ENCODE results near the gene ATP5F1C.
"Not testable (repeated sequence)": the region's sequence is repeated elsewhere in the genome, so short reads cannot be mapped to it uniquely, and the experiment has no call there.

ATP5F1C gene

GRCh38 chr10:7787857-7788638 lies at the start of gene ATP5F1C, which contains the start of gene KIN:
Gene ATP5F1C, plus strand, starts transcription at chr10:7788177. Its CDS starts 31 bp downstream, at chr10:7788208.
Gene KIN, minus strand, starts transcription at chr10:7787993. Its CDS starts 60 bp downstream, at chr10:7787933.
- peak; percentile 98 for DNase-seq (ENCODE audit: low spot score)

DNA sequence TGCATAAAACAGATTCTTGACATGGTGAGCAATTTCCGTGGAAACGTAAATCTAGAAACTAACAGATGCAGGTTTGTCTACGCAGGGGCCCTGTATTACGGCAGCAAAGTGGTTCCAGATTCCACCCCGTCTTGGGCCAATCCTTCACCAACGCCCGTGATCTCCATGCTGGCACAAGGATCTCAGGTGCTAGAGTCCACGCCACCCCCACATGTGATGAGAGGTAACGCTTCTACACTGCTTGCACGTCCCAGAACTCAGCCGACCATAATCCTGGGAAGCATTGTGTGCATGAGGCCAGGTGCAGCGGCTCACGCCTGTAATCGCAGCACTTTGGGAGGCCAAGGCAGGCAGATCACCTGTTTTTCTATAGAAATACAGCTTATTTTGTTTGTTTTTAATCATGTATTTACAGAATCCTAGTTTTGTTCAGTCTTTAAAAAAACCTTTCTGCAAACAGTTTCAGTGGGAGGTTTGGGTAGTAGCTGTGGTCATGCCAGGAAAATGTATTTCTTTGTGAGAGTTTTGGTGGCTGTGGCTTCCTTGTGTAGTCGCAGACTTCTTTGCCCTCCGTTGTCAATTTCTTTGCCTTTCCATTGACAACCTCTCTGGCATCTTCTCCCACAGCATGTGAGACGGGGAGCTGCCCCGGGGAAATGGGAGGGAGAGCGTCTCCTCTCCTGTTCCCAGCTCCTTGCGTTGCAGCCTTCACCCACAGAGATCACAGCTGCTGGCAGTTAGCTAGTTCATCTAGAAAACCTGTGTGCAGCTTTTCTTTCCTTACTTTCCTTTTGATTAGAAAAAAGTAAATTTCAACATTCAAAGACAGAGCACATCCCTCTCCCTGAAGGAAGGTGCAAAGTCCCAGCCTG lies 49.2 kb upstream of the ATP5F1C start:
- no peak for DNase-seq (ENCODE audit: low spot score)

- DNase-seq (ENCODE audit: low spot score) = no peak
These were observed 43.7 kb upstream of the ATP5F1C start for GRCh38 chr10:7744307-7744706.

DNA sequence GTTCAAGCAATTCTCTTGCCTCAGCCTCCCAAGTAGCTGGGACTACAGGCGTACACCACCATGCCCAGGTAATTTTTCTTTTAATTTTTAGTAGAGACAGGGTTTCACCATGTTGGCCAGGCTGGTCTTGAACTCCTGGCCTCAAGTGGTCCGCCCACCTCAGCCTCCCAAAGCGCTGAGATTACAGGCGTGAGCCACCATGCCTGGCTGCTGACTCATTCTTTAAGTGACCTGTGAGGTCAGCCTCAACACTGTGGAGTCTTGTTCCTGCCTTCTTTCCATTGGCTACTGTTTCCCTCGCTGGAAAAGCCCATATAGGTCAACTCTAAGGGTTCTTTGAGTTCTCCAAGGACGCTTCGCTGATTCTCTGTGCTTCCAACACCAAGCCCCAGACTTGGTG lies 39.3 kb upstream of the ATP5F1C start:
- DNase-seq (ENCODE audit: low spot score) = not testable (repeated sequence)

DNA sequence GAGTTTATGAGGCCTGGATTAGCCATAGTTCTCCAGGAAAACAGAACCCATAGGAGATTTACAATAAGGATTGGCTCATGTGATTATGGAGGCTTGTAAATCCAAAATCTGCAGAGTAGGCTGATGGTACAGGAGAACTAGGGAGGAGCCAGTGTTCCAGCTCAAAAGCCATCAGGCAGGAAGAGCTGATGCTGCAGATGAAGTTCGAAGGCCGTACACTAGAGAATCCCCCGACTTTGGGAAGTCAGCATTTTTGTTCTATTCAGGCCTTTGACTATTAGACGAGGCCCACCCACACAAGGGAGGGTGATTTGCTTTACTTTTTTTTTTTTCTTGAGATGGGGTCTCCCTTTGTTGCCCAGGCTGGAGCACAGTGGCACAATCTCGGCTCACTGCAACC lies 37.8 kb upstream of the ATP5F1C start:
- DNase-seq (ENCODE audit: low spot score) = no peak

DNA sequence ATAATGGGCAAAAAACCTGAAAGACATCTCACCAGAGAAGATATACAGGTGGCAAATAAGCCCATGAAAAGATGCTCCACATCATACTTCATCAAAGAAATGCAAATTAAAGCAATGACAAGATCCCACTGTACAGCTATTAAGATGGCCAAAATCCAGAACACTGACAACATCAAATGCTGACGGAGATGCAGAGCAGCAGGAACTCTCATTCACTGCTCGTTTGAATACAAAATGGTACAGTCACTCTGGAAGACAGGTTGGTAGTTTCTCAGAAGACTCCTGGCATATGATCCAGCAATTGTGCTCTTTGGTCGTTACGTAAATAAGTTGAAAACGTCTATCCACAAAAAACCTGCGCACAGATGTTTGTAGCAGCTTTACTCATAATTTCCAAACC lies 35.7 kb upstream of the ATP5F1C start:
- DNase-seq (ENCODE audit: low spot score) = no peak

- no peak for DNase-seq (ENCODE audit: low spot score)
These were observed 32.9 kb upstream of the ATP5F1C start for GRCh38 chr10:7755103-7755502.

GRCh38 chr10:7756360-7756992 lies 31.5 kb upstream of the ATP5F1C start:
- peak; percentile 62 for DNase-seq (ENCODE audit: low spot score)

GRCh38 chr10:7763929-7764328 lies 24.0 kb upstream of the ATP5F1C start:
- DNase-seq (ENCODE audit: low spot score) = no peak

GRCh38 chr10:7766241-7766640 lies 21.7 kb upstream of the ATP5F1C start:
- DNase-seq (ENCODE audit: low spot score) = no peak

DNA sequence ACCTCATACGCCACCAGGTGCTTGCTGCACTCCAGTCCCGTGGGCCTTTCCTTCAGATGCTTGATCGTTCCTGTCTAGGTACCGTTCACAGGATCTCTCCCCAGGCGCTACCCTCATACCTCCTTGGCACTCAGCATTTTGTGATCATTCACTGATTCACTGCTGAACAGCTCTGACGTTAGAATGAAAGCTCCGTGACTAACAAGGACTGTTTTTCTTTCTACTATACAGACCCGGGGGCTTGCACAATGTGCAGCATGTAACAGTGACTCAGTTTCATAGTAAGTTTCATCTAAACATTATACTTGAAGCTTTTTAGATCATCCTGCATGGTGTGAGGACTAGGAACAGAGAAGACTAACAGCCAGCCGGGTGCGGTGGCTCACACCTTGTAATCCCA lies 20.8 kb upstream of the ATP5F1C start:
- DNase-seq (ENCODE audit: low spot score) = no peak

DNA sequence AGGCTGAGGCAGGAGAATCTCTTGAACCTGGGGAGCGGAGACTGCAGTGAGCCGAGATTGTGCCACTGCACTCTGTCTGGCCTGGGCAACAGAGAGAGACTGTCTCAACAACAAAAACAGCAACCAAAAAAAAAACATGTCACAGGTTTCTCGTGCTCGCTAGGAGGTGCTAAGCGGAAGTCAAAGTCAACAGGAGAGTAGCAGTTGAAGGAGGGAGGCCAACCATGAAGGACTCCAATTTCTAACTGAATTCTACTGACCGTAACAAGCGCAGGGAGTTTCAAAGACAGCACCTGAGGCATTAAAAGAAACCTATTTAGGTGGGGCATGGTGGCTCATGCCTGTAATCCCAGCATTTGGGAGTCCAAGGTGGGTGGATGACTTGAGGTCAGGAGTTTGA lies 19.6 kb upstream of the ATP5F1C start:
- no peak for DNase-seq (ENCODE audit: low spot score)

- DNase-seq (ENCODE audit: low spot score) = no peak
These were observed 13.9 kb upstream of the ATP5F1C start for GRCh38 chr10:7773845-7774801.

- DNase-seq (ENCODE audit: low spot score) = no peak
These were observed 11.2 kb upstream of the ATP5F1C start for GRCh38 chr10:7776777-7777176.

DNA sequence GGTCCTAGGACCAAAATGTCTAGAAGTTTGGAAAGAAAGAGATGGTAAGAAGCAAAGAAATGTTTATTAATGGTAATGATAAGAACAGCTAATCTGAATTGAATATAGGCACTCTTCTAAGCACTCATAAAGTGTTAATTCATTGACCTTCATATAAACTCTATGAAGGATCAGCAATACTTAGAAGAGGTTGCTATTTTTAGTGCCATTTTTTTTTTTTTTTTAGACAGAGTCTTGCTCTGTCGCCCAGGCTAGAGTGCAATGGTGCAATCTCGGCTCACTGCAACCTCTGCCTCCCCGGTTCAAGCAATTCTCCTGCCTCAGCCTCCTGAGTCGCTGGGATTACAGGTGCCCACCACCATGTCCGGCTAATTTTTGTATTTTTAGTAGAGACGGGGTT lies 5.8 kb upstream of the ATP5F1C start:
- DNase-seq (ENCODE audit: low spot score) = not testable (repeated sequence)

- no peak for DNase-seq (ENCODE audit: low spot score)
These were observed 1.5 kb upstream of the ATP5F1C start for GRCh38 chr10:7786430-7786829.

DNA sequence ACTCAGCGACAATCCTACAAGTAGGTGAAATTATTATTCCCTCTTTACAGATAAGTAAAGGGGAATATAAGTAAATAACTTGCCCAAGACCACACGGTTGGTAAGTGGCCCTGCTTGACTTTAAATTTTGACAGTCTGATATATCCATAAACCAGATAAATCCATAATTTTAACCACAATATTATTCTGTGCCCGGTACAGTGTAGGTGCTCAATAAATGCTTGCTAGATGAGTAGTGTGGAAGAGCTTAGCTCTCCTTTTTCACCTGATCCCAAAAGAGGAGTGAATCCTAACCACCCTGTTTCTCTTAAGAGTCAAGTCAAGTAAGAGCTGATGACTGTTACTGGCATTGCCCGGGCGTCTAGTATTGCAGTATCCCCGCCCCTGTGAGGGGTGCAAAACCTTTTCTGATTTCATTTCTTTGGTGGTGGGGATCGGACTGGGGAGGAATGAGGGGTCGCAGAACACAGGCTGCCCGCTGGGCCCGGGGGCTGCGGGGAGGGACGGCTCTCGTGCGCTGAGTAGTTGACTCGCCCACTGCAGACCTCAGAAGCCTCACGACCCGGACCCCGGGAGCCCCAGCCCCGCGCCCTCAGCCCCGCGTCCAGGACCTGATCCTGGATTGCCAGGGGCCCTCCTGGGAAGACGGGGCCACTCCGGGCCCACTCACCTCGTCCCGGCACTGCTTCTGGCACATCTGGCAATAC lies 674 bp upstream of the ATP5F1C start:
- DNase-seq (ENCODE audit: low spot score) = no peak

DNA sequence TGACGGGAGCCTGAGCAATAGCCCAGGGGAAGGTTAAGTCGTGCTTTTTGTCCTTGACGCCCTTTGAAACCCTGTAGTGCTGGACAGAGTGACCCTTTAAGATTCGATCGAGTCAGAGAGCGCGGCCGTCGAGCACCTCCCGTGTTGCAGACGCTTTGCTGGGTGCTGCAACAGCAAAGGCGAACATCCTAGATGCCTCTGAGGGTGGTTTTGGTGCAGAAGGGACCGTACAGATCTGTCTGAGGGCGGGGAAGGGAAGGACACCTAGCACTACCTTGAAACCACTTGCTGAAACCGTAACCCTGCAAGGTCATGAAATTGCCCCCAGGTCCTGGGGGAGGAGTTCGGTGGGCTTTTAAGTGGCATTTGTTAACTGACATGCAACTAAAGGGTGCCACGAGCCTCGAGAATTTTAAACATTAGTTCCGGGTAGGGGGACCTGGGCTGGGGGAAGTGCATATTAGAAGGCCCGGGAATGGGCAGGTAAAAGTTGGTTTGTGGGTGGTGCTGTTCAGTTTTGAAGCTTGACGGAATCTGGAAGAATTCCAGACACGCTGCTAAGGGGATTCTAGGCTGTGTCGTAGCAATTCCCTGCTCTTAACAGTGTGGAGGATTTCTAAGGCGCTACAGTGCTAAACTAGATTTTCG lies 786 bp downstream of the ATP5F1C start:
- peak; percentile 22 for DNase-seq (ENCODE audit: low spot score)

DNA sequence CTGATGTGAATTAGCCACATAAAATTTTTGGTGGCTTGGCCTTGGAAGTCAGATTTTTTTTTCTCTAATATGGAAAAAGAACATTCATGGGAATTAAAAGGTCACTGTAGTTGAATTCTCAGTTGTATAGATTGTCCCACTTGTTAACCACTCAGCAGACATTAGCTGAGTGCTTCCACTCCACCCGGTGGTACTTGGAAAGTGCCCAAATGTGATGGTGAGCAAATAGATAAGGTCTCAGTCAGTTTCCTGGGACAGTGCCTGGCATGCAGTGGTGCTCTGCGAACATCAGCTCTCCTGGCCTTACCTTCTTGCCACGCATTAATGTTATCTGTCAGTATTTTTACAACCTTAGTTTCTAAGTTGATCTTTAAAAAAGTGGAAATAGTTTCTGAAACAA lies 1.4 kb downstream of the ATP5F1C start:
- no peak for DNase-seq (ENCODE audit: low spot score)

GRCh38 chr10:7792541-7792940 lies 4.6 kb downstream of the ATP5F1C start:
- no peak for DNase-seq (ENCODE audit: low spot score)
